Mesenchymal stem cell (in vitro differentiated cells and primary cell): Measurements from ENCODE around the gene MRPL50.

Experiments
- DNase-seq: peaks from one replicate; pipeline ENCODE4 v3.0.0-alpha.2; 2013
- H2AFZ ChIP-seq: one replicate; pipeline ENCODE4 v1.6.1; 2013; ENCODE audit warnings: low read depth, mild to moderate bottlenecking, control low read depth, inconsistent platforms, low read length, moderate library complexity
- H2AK5ac ChIP-seq: 2 replicates; pipeline ENCODE4 v1.6.1; 2013; ENCODE audit warnings: low read length, moderate library complexity, mild to moderate bottlenecking, inconsistent platforms; ENCODE audit not compliant: severe bottlenecking
- H2BK120ac ChIP-seq: one replicate; pipeline ENCODE4 v1.6.1; 2013; ENCODE audit warnings: low read depth, mild to moderate bottlenecking, inconsistent platforms, low read length, moderate library complexity
- H2BK12ac ChIP-seq, 2 experiments: one replicate each; pipeline ENCODE4 v1.6.1; 2013; ENCODE audit warnings: inconsistent platforms in 2 of 2, low read length in 2 of 2, mild to moderate bottlenecking in 2 of 2, moderate library complexity in 2 of 2, control low read depth in 1 of 2
- H2BK15ac ChIP-seq: one replicate; pipeline ENCODE4 v1.6.1; 2013; ENCODE audit warnings: mild to moderate bottlenecking, low read depth, inconsistent platforms; ENCODE audit not compliant: poor library complexity, severe bottlenecking
- H2BK5ac ChIP-seq: 2 replicates; pipeline ENCODE4 v1.6.1; 2013; ENCODE audit warnings: low read depth, mild to moderate bottlenecking, low read length, control low read depth, inconsistent platforms; ENCODE audit not compliant: poor library complexity, severe bottlenecking
- H3K14ac ChIP-seq, 2 experiments: one replicate each; pipeline ENCODE4 v1.6.1; 2013; ENCODE audit warnings: inconsistent platforms in 2 of 2, low read length in 2 of 2, control low read depth in 1 of 2, mild to moderate bottlenecking in 1 of 2, moderate library complexity in 1 of 2
- H3K18ac ChIP-seq, 2 experiments: one replicate each; pipeline ENCODE4 v1.6.1; 2013; ENCODE audit warnings: inconsistent platforms in 2 of 2, low read length in 2 of 2, control low read depth in 1 of 2, low read depth in 1 of 2, mild to moderate bottlenecking in 1 of 2
- H3K23ac ChIP-seq, 2 experiments: one replicate each; pipeline ENCODE4 v1.6.1; 2013; ENCODE audit warnings: inconsistent platforms in 2 of 2, low read length in 2 of 2, mild to moderate bottlenecking in 2 of 2, moderate library complexity in 2 of 2, control low read depth in 1 of 2
- H3K27ac ChIP-seq: 2 replicates; pipeline ENCODE4 v1.5.1; 2013; ENCODE audit warnings: mild to moderate bottlenecking, moderate library complexity, low read length, control low read depth, inconsistent platforms; ENCODE audit not compliant: poor library complexity, severe bottlenecking
- H3K27me3 ChIP-seq, 2 experiments: 2 replicates each; pipeline versions ENCODE4 v1.6.1 to v1.7.0; 2013; ENCODE audit warnings: low read length in 2 of 2, mild to moderate bottlenecking in 2 of 2, moderate library complexity in 2 of 2, control low read depth in 1 of 2, inconsistent platforms in 1 of 2; ENCODE audit not compliant: control insufficient read depth in 1 of 2, insufficient read depth in 1 of 2
- H3K36me3 ChIP-seq, 2 experiments: 2 replicates each; pipeline versions ENCODE4 v1.6.1 to v1.7.0; 2013; ENCODE audit warnings: low read length in 2 of 2, control low read depth in 1 of 2, inconsistent platforms in 1 of 2, low read depth in 1 of 2, mild to moderate bottlenecking in 1 of 2; ENCODE audit not compliant: insufficient read depth in 2 of 2, control insufficient read depth in 1 of 2
- H3K4ac ChIP-seq, 2 experiments: one replicate each; pipeline ENCODE4 v1.6.1; 2013; ENCODE audit warnings: inconsistent platforms in 2 of 2, low read length in 2 of 2, mild to moderate bottlenecking in 2 of 2, moderate library complexity in 2 of 2, control low read depth in 1 of 2, low read depth in 1 of 2
- H3K4me1 ChIP-seq: 2 replicates; pipeline ENCODE4 v1.6.1; 2013; ENCODE audit warnings: low read depth, low read length, control low read depth; ENCODE audit not compliant: control insufficient read depth, insufficient read depth
- H3K4me2 ChIP-seq: 2 replicates; pipeline ENCODE4 v1.6.1; 2013; ENCODE audit warnings: low read length, mild to moderate bottlenecking, inconsistent platforms; ENCODE audit not compliant: poor library complexity, severe bottlenecking
- H3K4me3 ChIP-seq, 2 experiments: 2 replicates each; pipeline versions ENCODE4 v1.5.1 to v1.7.0; 2013; ENCODE audit warnings: low read length in 2 of 2, mild to moderate bottlenecking in 2 of 2, control low read depth in 1 of 2, low read depth in 1 of 2; ENCODE audit not compliant: insufficient read depth in 1 of 2
- H3K79me1 ChIP-seq: replicated peaks from 2 replicates; pipeline ENCODE4 v1.6.1; 2013; ENCODE audit warnings: mild to moderate bottlenecking, control low read depth, low read length, inconsistent platforms; ENCODE audit not compliant: poor library complexity, severe bottlenecking
- H3K9ac ChIP-seq: 2 replicates; pipeline ENCODE4 v1.7.0; 2013; ENCODE audit warnings: mild to moderate bottlenecking, low read length, moderate library complexity
- H3K9me3 ChIP-seq: 2 replicates; pipeline ENCODE4 v1.7.0; 2013; ENCODE audit warnings: mild to moderate bottlenecking, low read length; ENCODE audit not compliant: control insufficient read depth
- H4K8ac ChIP-seq: one replicate; pipeline ENCODE4 v1.6.1; 2013; ENCODE audit warnings: inconsistent platforms, mild to moderate bottlenecking, low read length, moderate library complexity
- H4K91ac ChIP-seq: one replicate; pipeline ENCODE4 v1.6.1; 2013; ENCODE audit warnings: mild to moderate bottlenecking, low read length, inconsistent platforms
- WGBS: methylation state at CpG from one replicate; pipeline ENCODE4 v1.1.7; 2013; ENCODE audit warnings: mixed read lengths; 5-methylcytosine and 5-hydroxymethylcytosine counted together

The MRPL50 gene

GRCh38 chr9:101394687-101395086 lies 3.7 kb downstream of the MRPL50 start:
- Histone ChIP-seq H2BK12ac (no peak overlapping the region), H2AFZ (no peak overlapping the region), H4K91ac (no peak overlapping the region), H4K8ac (no peak overlapping the region), H3K9me3 (no peaks in the 10 kb centered on the region), H3K36me3 (peaks cover 0 to 31% of the 10 kb centered on the region in 2 experiments), H3K4me1 (peaks cover 1% of the 10 kb centered on the region), H3K79me1 (peaks cover 9% of the 10 kb centered on the region), H3K18ac (no peak overlapping the region), H2BK15ac (no peak overlapping the region), H2AK5ac (no peak overlapping the region), H3K23ac (no peak overlapping the region), H3K9ac (no peak overlapping the region), H3K4me2 (no peak overlapping the region), H2BK120ac (no peak overlapping the region), H2BK5ac (no peak overlapping the region), H3K27ac (no peak overlapping the region), H3K27me3 (no peaks in the 10 kb centered on the region), H3K4ac (no peak overlapping the region), H3K14ac (no peak overlapping the region), H3K4me3 (no peak overlapping the region)
- no CpG with 5 or more reads among the region's 1 CpG for WGBS
- no peak for DNase-seq

DNA sequence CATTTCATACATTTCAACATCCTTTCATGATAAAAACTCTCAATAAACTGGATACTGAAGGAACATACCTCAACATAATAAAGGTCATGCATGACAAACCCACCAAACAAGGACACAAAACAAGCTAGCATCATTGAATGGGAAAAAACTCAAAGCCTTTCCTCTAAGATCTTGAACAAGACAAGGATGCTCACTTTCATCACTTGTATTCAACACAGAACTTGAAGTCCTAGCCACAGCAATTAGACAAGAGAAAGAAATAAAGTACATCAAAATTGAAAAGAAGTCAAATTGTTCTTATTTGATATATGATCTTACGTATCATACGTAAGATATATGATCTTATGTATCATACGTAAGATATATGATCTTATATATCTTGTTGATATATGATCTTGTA lies 5.3 kb downstream of the MRPL50 start:
- no peak overlapping the region for H3K9ac ChIP-seq
- no peak overlapping the region for H3K14ac ChIP-seq
- peaks cover 1% of the 10 kb centered on the region for H3K4me1 ChIP-seq
- H2BK120ac ChIP-seq: no peak overlapping the region
- no CpG with 5 or more reads among the region's 3 CpGs for WGBS
- H3K18ac ChIP-seq: no peak overlapping the region
- H3K79me1 ChIP-seq: peaks cover 7% of the 10 kb centered on the region
- H2AFZ ChIP-seq: no peak overlapping the region
- no peak overlapping the region for H3K27ac ChIP-seq
- no peak overlapping the region for H4K8ac ChIP-seq
- H2BK5ac ChIP-seq: no peak overlapping the region
- no peak for DNase-seq
- H3K36me3 ChIP-seq: peaks cover 0 to 47% of the 10 kb centered on the region in 2 experiments
- H3K4me2 ChIP-seq: no peak overlapping the region
- H3K4ac ChIP-seq: no peak overlapping the region
- no peak overlapping the region for H4K91ac ChIP-seq
- H3K9me3 ChIP-seq: no peaks in the 10 kb centered on the region
- H3K4me3 ChIP-seq: no peak overlapping the region
- H2BK15ac ChIP-seq: no peak overlapping the region
- H2BK12ac ChIP-seq: no peak overlapping the region
- H3K23ac ChIP-seq: no peak overlapping the region
- no peaks in the 10 kb centered on the region for H3K27me3 ChIP-seq
- no peak overlapping the region for H2AK5ac ChIP-seq

DNA sequence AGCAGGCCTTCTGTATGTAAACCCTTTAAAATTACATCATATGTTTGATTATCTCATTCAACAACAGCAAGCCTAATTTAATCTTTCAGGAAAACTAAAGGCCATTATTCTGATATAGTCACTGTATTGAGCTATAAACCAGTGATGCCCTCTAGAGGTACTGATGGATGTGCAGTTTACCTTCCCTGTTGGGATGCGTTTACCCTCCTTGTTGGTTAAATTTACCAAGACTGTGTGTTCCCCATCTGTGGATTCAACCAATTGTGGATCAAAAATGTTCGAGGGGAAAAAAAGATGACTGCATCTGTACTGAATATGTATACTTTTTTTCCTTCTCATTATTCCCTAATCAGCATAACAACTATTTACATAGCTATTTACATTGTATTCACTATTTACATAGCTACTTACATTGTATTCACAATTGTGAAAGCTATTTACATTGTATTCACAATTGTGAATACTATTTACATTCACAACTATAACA lies 9.9 kb downstream of the MRPL50 start:
- no peak overlapping the region for H3K23ac ChIP-seq
- no peaks in the 10 kb centered on the region for H3K79me1 ChIP-seq
- H2BK12ac ChIP-seq: no peak overlapping the region
- peaks cover 0 to 33% of the 10 kb centered on the region in 2 experiments for H3K36me3 ChIP-seq
- no peak overlapping the region for H2AK5ac ChIP-seq
- no peaks in the 10 kb centered on the region for H3K4me1 ChIP-seq
- WGBS: 100% methylated on average over 1 of the region's 2 CpGs
- H3K4me3 ChIP-seq: no peak overlapping the region
- no peak overlapping the region for H4K91ac ChIP-seq
- H2AFZ ChIP-seq: no peak overlapping the region
- H2BK5ac ChIP-seq: no peak overlapping the region
- no peak for DNase-seq
- no peak overlapping the region for H3K4me2 ChIP-seq
- no peak overlapping the region for H4K8ac ChIP-seq
- H3K14ac ChIP-seq: no peak overlapping the region
- H3K9ac ChIP-seq: no peak overlapping the region
- peaks cover 7% of the 10 kb centered on the region for H3K9me3 ChIP-seq
- H3K27ac ChIP-seq: no peak overlapping the region
- H3K18ac ChIP-seq: no peak overlapping the region
- no peaks in the 10 kb centered on the region for H3K27me3 ChIP-seq
- H2BK120ac ChIP-seq: no peak overlapping the region
- no peak overlapping the region for H3K4ac ChIP-seq
- H2BK15ac ChIP-seq: no peak overlapping the region

GRCh38 chr9:101387871-101388506 lies 10.4 kb downstream of the MRPL50 start:
- H2BK5ac ChIP-seq: no peak overlapping the region
- no peak overlapping the region for H3K4ac ChIP-seq
- no peak overlapping the region for H4K8ac ChIP-seq
- H3K23ac ChIP-seq: no peak overlapping the region
- peak; percentile 55 for DNase-seq
- H3K9ac ChIP-seq: no peak overlapping the region
- no peak overlapping the region for H2AK5ac ChIP-seq
- no peak overlapping the region for H2BK12ac ChIP-seq
- H2AFZ ChIP-seq: no peak overlapping the region
- no peak overlapping the region for H4K91ac ChIP-seq
- H3K36me3 ChIP-seq: peaks cover 0 to 33% of the 10 kb centered on the region in 2 experiments
- H3K4me3 ChIP-seq: no peak overlapping the region
- no peak overlapping the region for H3K18ac ChIP-seq
- no peaks in the 10 kb centered on the region for H3K4me1 ChIP-seq
- H3K79me1 ChIP-seq: no peaks in the 10 kb centered on the region
- no peak overlapping the region for H2BK15ac ChIP-seq
- H3K9me3 ChIP-seq: peaks cover 7% of the 10 kb centered on the region
- H3K14ac ChIP-seq: no peak overlapping the region
- no peak overlapping the region for H3K27ac ChIP-seq
- H2BK120ac ChIP-seq: no peak overlapping the region
- 61% methylated on average over 5 of the region's 6 CpGs for WGBS
- H3K4me2 ChIP-seq: no peak overlapping the region
- no peaks in the 10 kb centered on the region for H3K27me3 ChIP-seq
